Stomach (tissue), 19 donors: ENCODE data around the gene BPIFB2. TPM values are rescaled to one million over a fixed set of nuclear protein-coding genes. Genes with fewer than 3 reads are reported as not detected.

ENCODE experiments used
- DNase-seq, 2 donors: peaks; one replicate each; pipeline versions ENCODE4 v3.0.0 to v3.0.0-alpha.2; 2013 to 2019
- H3K27ac ChIP-seq, 5 donors: fragments of 200-600 bp in 4 of 5; sonication (generic) in 4 of 5; one replicate each; pipeline ENCODE4 v1.5.1; 2013 to 2019; ENCODE audit warnings: mild to moderate bottlenecking in 1 of 5, moderate library complexity in 1 of 5
- H3K27me3 ChIP-seq, 3 donors: fragments of 200-600 bp; sonication (generic); one replicate each; pipeline ENCODE4 v1.5.1; 2017 to 2019; ENCODE audit warnings: mixed run types in 1 of 3
- H3K36me3 ChIP-seq, 4 donors: fragments of 200-600 bp; sonication (generic); 1 replicate in 3 of 4; 2 replicates in 1 of 4; pipeline ENCODE4 v1.5.1; 2016 to 2019
- H3K4me1 ChIP-seq, 4 donors: fragments of 200-600 bp; sonication (generic); one replicate each; pipeline ENCODE4 v1.5.1; 2016 to 2019
- H3K4me3 ChIP-seq, 4 donors: fragments of 200-600 bp; sonication (generic) in 3 of 4; one replicate each; pipeline ENCODE4 v1.5.1; 2016 to 2019; ENCODE audit warnings: mild to moderate bottlenecking in 1 of 4
- H3K9me3 ChIP-seq, 4 donors: fragments of 200-600 bp; sonication (generic); one replicate each; pipeline ENCODE4 v1.5.1; 2016 to 2019
- CTCF ChIP-seq, 7 experiments: fragments of 450-650 bp in 4 of 7; fragments of 200-600 bp in 3 of 7; sonication (generic) in 3 of 7; IDR thresholded peaks; one replicate each; pipeline ENCODE4 v1.5.1; 2016 to 2019; ENCODE audit warnings: antibody characterized with exemption in 7 of 7, control low read depth in 2 of 7, mild to moderate bottlenecking in 1 of 7
- EP300 ChIP-seq: sonication (generic); formaldehyde crosslinking; IDR thresholded peaks from one replicate; pipeline ENCODE4 v1.6.1; 2017; ENCODE audit warnings: antibody characterized with exemption
- POLR2A ChIP-seq, 4 donors: fragments of 450-650 bp; IDR thresholded peaks; one replicate each; pipeline ENCODE4 v1.6.1; 2016; ENCODE audit warnings: antibody characterized with exemption in 4 of 4, control low read depth in 2 of 4, mild to moderate bottlenecking in 1 of 4, moderate library complexity in 1 of 4
- POLR2AphosphoS5 ChIP-seq, 3 donors: sonication (generic); formaldehyde crosslinking; IDR thresholded peaks; one replicate each; pipeline ENCODE4 v1.6.1; 2016; ENCODE audit warnings: antibody characterized with exemption in 3 of 3
- WGBS, 5 donors: extraction: QIAGEN DNeasy Blood & Tissue Kit in 3 of 5; methylation state at CpG; one replicate each; pipeline versions ENCODE4 v1.1.5 to v1.1.7; 2013 to 2018; 5-methylcytosine and 5-hydroxymethylcytosine counted together
- intact Hi-C: fragments of 100-400 bp; cut with DNase I; formaldehyde crosslinking; loops from one replicate; pipeline ENCODE4 v1.15.1; 2023; ENCODE audit warnings: low total_unique reads
- long read RNA-seq, 10 donors: transcript quantifications; one replicate each; lab custom pipeline, GENCODE V29; 2026
- polyA plus RNA-seq, 3 donors: library from polyadenylated mRNA; stranded (reverse); fragments of 200-250 nt; gene quantifications; one replicate each; pipeline ENCODE4 v1.2.3, GENCODE V29; 2013
- total RNA-seq, 5 donors: library from RNA; depleted of rRNA; stranded (reverse); fragments of >200 nt; gene quantifications; one replicate each; pipeline versions ENCODE4 v1.1.0 to v1.2.3, GENCODE V29; 2014 to 2016
- donor health status: healthy with polysubstance abuse.
- donor health status: Bipolar disorder and iron deficiency.
- donor health status: healthy.

The BPIFB2 gene, protein sequence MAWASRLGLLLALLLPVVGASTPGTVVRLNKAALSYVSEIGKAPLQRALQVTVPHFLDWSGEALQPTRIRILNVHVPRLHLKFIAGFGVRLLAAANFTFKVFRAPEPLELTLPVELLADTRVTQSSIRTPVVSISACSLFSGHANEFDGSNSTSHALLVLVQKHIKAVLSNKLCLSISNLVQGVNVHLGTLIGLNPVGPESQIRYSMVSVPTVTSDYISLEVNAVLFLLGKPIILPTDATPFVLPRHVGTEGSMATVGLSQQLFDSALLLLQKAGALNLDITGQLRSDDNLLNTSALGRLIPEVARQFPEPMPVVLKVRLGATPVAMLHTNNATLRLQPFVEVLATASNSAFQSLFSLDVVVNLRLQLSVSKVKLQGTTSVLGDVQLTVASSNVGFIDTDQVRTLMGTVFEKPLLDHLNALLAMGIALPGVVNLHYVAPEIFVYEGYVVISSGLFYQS
- not detected for total RNA-seq
- 1 to 10 TPM in 1 of 3 donors, not detected in 2; 3.3 TPM for polyA plus RNA-seq
- long read RNA-seq, donor 1, result 0 reads
- long read RNA-seq, donor 2, result 0 reads
- long read RNA-seq, donor 3, result 0 reads
- long read RNA-seq, donor 4, result 0 reads
- long read RNA-seq, donor 5, result 0 reads
- long read RNA-seq, donor 6, result 0 reads
- long read RNA-seq, donor 7, result 0 reads
- long read RNA-seq, donor 8, result 0 reads
- long read RNA-seq, donor 9, result 0 reads
- long read RNA-seq, donor 10, result 0 reads

GRCh38 chr20:33007376-33008335, at the start of gene BPIFB2:
TSS of gene BPIFB2 (plus strand) at chr20:33007704. CDS start at chr20:33008575, 871 bp downstream.
- no peak for TF ChIP-seq POLR2A (IDR thresholded peaks at IDR 0.05)
- TF ChIP-seq EP300, result no peak
- no peak for TF ChIP-seq POLR2AphosphoS5 (IDR thresholded peaks at IDR 0.05)
- TF ChIP-seq CTCF (IDR thresholded peaks at IDR 0.05), result no peak
- 71 to 86% (median 76%) methylated on average over 9 to 11 of the region's 11 CpGs for WGBS, 5 donors
- peaks cover 0 to 4% (median 0%) of the 10 kb centered on the region in 4 donors for H3K4me1 ChIP-seq
- H3K4me3 ChIP-seq, result no peak within 1 kb of the TSS
- H3K36me3 ChIP-seq, result no peaks in the 10 kb centered on the region
- H3K27ac ChIP-seq, result no peak within 1 kb of the TSS
- peaks cover 0 to 8% (median 0%) of the 10 kb centered on the region in 3 donors for H3K27me3 ChIP-seq
- peaks cover 0 to 7% (median 0%) of the 10 kb centered on the region in 4 donors for H3K9me3 ChIP-seq
- intact Hi-C loops, result no loop called here
- no peak for DNase-seq

DNA sequence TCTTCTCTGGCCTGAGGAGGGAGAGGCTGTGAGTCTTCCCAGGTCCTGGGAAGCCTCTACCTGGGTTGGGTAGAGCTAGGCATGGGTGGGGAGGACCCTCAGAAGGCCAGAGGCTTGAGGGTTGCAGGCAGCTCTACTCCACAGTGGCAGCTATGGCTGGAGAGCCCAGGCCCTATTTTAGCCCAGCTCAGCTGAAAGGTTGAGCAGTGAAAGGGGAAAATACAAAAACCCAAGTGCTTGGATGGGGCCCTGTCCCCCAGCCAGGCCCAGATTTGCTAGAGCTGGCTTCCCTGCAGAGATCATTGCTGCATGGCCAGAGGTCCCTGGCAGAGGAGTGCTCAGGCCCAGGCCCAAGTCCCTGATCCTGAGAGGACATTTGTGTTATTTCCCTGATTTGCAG, 48.9 kb upstream of the BPIFB2 start:
- DNase-seq, result no peak
- TF ChIP-seq CTCF (IDR thresholded peaks at IDR 0.05), result no peak
- no peak for TF ChIP-seq POLR2A (IDR thresholded peaks at IDR 0.05)
- TF ChIP-seq POLR2AphosphoS5 (IDR thresholded peaks at IDR 0.05), result no peak
- TF ChIP-seq EP300, result no peak
- peaks cover 0 to 5% (median 0%) of the 10 kb centered on the region in 3 donors for H3K27me3 ChIP-seq
- no peak overlapping the region for H3K4me3 ChIP-seq
- intact Hi-C loops, result no loop called here
- H3K36me3 ChIP-seq, result no peaks in the 10 kb centered on the region
- no peaks in the 10 kb centered on the region for H3K4me1 ChIP-seq
- H3K27ac ChIP-seq, result no peak overlapping the region
- peaks cover 3 to 37% (median 26%) of the 10 kb centered on the region in 4 donors for H3K9me3 ChIP-seq

GRCh38 chr20:32959351-32960221, 47.9 kb upstream of the BPIFB2 start:
- H3K36me3 ChIP-seq, result no peaks in the 10 kb centered on the region
- H3K9me3 ChIP-seq, result peaks cover 3 to 35% (median 24%) of the 10 kb centered on the region in 4 donors
- H3K4me1 ChIP-seq, result no peaks in the 10 kb centered on the region
- 80 to 91% (median 83%) methylated on average over 14 of the region's 14 CpGs for WGBS, 5 donors
- no peak overlapping the region for H3K27ac ChIP-seq
- TF ChIP-seq EP300 (no peak), POLR2A (IDR thresholded peaks at IDR 0.05) (no peak), POLR2AphosphoS5 (IDR thresholded peaks at IDR 0.05) (no peak), CTCF (IDR thresholded peaks at IDR 0.05) (no peak)
- no peak for DNase-seq
- intact Hi-C loops, result no loop called here
- no peaks in the 10 kb centered on the region for H3K27me3 ChIP-seq
- H3K4me3 ChIP-seq, result no peak overlapping the region
